ENCODE measurements around the gene SIKE1.
"Not testable (repeated sequence)": the region's sequence is repeated elsewhere in the genome, so short reads cannot be mapped to it uniquely, and the experiment has no call there.

GRCh38 chr1:114830075-114830474 is 49.6 kb upstream of the SIKE1 start:
- not testable (repeated sequence) for TF ChIP-seq CTCF (optimal IDR thresholded peaks at IDR 0.05 in 1 of 3, IDR thresholded peaks at IDR 0.05 in 1 of 3, conservative IDR thresholded peaks at IDR 0.05 in 1 of 3; ENCODE audit: extremely low read depth in 1 of 3, insufficient read depth in 2 of 3, low read length in 3 of 3); EZH2 (IDR thresholded peaks at IDR 0.05; ENCODE audit: low read length)

Data from keratinocyte (primary cell).